Smooth muscle cell (in vitro differentiated cells): ENCODE measurements around the gene NREP. TPM values are rescaled to one million over a fixed set of nuclear protein-coding genes. Genes with fewer than 3 reads are reported as not detected.

Experiments used
- DNase-seq: peaks from one replicate; lab custom pipeline; 2025; ENCODE audit not compliant: unreplicated experiment; lab: John Stamatoyannopoulos, UW
- H2AFZ ChIP-seq: fragments of 200-600 bp; sonication (generic); 2 replicates; pipeline ENCODE4 v1.6.0; 2016; ENCODE audit warnings: antibody characterized with exemption, low read depth, mild to moderate bottlenecking
- H3F3A ChIP-seq: fragments of 200-600 bp; sonication (generic); 2 replicates; pipeline ENCODE4 v1.6.0; 2017; ENCODE audit warnings: antibody characterized with exemption, low read depth
- H3K27ac ChIP-seq: fragments of 200-600 bp; sonication (generic); 2 replicates; pipeline ENCODE4 v1.5.1; 2016; ENCODE audit warnings: low read depth, mild to moderate bottlenecking
- H3K27me3 ChIP-seq: fragments of 200-600 bp; sonication (generic); 2 replicates; pipeline ENCODE4 v1.6.1; 2016; ENCODE audit warnings: low read depth, mild to moderate bottlenecking
- H3K36me3 ChIP-seq: fragments of 200-600 bp; sonication (generic); 2 replicates; pipeline ENCODE4 v1.5.1; 2016; ENCODE audit warnings: low read depth
- H3K4me1 ChIP-seq: fragments of 200-600 bp; sonication (generic); 2 replicates; pipeline ENCODE4 v1.5.1; 2016; ENCODE audit warnings: low read depth
- H3K4me2 ChIP-seq: fragments of 200-600 bp; sonication (generic); 2 replicates; pipeline ENCODE4 v1.6.0; 2016; ENCODE audit warnings: mild to moderate bottlenecking
- H3K4me3 ChIP-seq: fragments of 200-600 bp; sonication (generic); 2 replicates; pipeline ENCODE4 v1.5.1; 2016; ENCODE audit warnings: mild to moderate bottlenecking
- H3K79me2 ChIP-seq: fragments of 200-600 bp; sonication (generic); 2 replicates; pipeline ENCODE4 v1.6.0; 2016; ENCODE audit warnings: low read depth, mild to moderate bottlenecking
- H3K9ac ChIP-seq: fragments of 200-600 bp; sonication (generic); 2 replicates; pipeline ENCODE4 v1.6.0; 2016; ENCODE audit warnings: low read depth
- H3K9me3 ChIP-seq: fragments of 200-600 bp; sonication (generic); replicated peaks from 2 replicates; pipeline ENCODE4 v1.5.1; 2016; ENCODE audit warnings: low read depth
- H4K20me1 ChIP-seq: fragments of 200-600 bp; sonication (generic); 2 replicates; pipeline ENCODE4 v1.6.0; 2016; ENCODE audit warnings: low read depth
- CTCF ChIP-seq: fragments of 200-600 bp; sonication (generic); IDR thresholded peaks from 2 replicates; pipeline ENCODE4 v1.5.1; 2017; ENCODE audit warnings: borderline replicate concordance, mild to moderate bottlenecking, antibody characterized with exemption; ENCODE audit not compliant: insufficient read depth, poor library complexity, severe bottlenecking
- WGBS: methylation state at CpG from one replicate; pipeline ENCODE4 v1.1.7; 2016; ENCODE audit warnings: low lambda C conversion rate; 5-methylcytosine and 5-hydroxymethylcytosine counted together
- polyA plus RNA-seq: library from polyadenylated mRNA; unstranded; fragments of >200 nt; fragmentation: Nextera tagmentation; extraction: Ambion mirVana; gene quantifications from 2 replicates; pipeline ENCODE4 v1.2.1, GENCODE V29; 2016
- total RNA-seq: library from RNA; depleted of rRNA; stranded (reverse); fragments of >200 nt; gene quantifications from 2 replicates; pipeline ENCODE4 v1.2.3, GENCODE V29; 2014

The NREP gene
- total and polyA plus RNA-seq, 2 experiments from 2014 or later = 191 to 270 TPM

- Histone ChIP-seq H3F3A (peaks cover under 1% of the 10 kb centered on the region), H3K9ac (no peak overlapping the region), H3K9me3 (no peaks in the 10 kb centered on the region), H3K4me1 (peaks cover 2% of the 10 kb centered on the region), H3K4me3 (no peak overlapping the region), H2AFZ (no peak overlapping the region), H3K4me2 (no peak overlapping the region), H3K36me3 (no peaks in the 10 kb centered on the region), H3K27ac (no peak overlapping the region), H3K79me2 (no peaks in the 10 kb centered on the region), H3K27me3 (no peaks in the 10 kb centered on the region), H4K20me1 (no peaks in the 10 kb centered on the region)
- DNase-seq = no peak
- TF ChIP-seq CTCF = no peak
- 89% methylated on average over 2 of the region's 2 CpGs for WGBS
These were observed 25.2 kb upstream of the NREP start for GRCh38 chr5:111782216-111782615.

GRCh38 chr5:111781200-111781599 lies 24.2 kb upstream of the NREP start:
- H3K36me3 ChIP-seq = no peaks in the 10 kb centered on the region
- H4K20me1 ChIP-seq = no peaks in the 10 kb centered on the region
- 77% methylated on average over 6 of the region's 6 CpGs for WGBS
- H3K79me2 ChIP-seq = no peaks in the 10 kb centered on the region
- no peak overlapping the region for H3K4me3 ChIP-seq
- DNase-seq = no peak
- no peak overlapping the region for H2AFZ ChIP-seq
- no peak overlapping the region for H3K9ac ChIP-seq
- H3K27me3 ChIP-seq = no peaks in the 10 kb centered on the region
- no peaks in the 10 kb centered on the region for H3K4me1 ChIP-seq
- TF ChIP-seq CTCF = no peak
- H3K27ac ChIP-seq = no peak overlapping the region
- H3F3A ChIP-seq = no peaks in the 10 kb centered on the region
- no peak overlapping the region for H3K4me2 ChIP-seq
- no peaks in the 10 kb centered on the region for H3K9me3 ChIP-seq

GRCh38 chr5:111779922-111780292 lies 22.9 kb upstream of the NREP start:
- TF ChIP-seq CTCF = no peak
- Histone ChIP-seq H4K20me1 (no peaks in the 10 kb centered on the region), H3K27me3 (no peaks in the 10 kb centered on the region), H2AFZ (peak overlapping the region; percentile 39), H3K4me1 (peaks cover 6% of the 10 kb centered on the region), H3K27ac (no peak overlapping the region), H3K9ac (no peak overlapping the region), H3K4me3 (no peak overlapping the region), H3K36me3 (no peaks in the 10 kb centered on the region), H3F3A (peaks cover 7% of the 10 kb centered on the region), H3K4me2 (no peak overlapping the region), H3K9me3 (no peaks in the 10 kb centered on the region), H3K79me2 (no peaks in the 10 kb centered on the region)
- no peak for DNase-seq
- WGBS = 58% methylated on average over 4 of the region's 4 CpGs

- Histone ChIP-seq H3K36me3 (no peaks in the 10 kb centered on the region), H3K9me3 (no peaks in the 10 kb centered on the region), H3K4me3 (no peak overlapping the region), H3K9ac (no peak overlapping the region), H2AFZ (no peak overlapping the region), H3K27ac (no peak overlapping the region), H3K79me2 (no peaks in the 10 kb centered on the region), H3K4me1 (peaks cover 12% of the 10 kb centered on the region), H4K20me1 (no peaks in the 10 kb centered on the region), H3F3A (peaks cover 12% of the 10 kb centered on the region), H3K4me2 (no peak overlapping the region), H3K27me3 (no peaks in the 10 kb centered on the region)
- TF ChIP-seq CTCF = no peak
- DNase-seq = no peak
- 76% methylated on average over 3 of the region's 3 CpGs for WGBS
These were observed 22.4 kb upstream of the NREP start for GRCh38 chr5:111779260-111779921.
